Upper lobe of right lung (tissue), 1 donor: ENCODE results near the gene C16orf78. TPM values are rescaled to one million over a fixed set of nuclear protein-coding genes. Genes with fewer than 3 reads are reported as not detected.

ENCODE experiments used
- ATAC-seq: fragments of 200-7000 bp; cut with Tn5 transposase; one replicate; pipeline ENCODE4 v1.9.1; 2020; ENCODE audit warnings: mild to moderate bottlenecking, moderate library complexity
- DNase-seq: peaks from one replicate; pipeline ENCODE4 v3.0.0-alpha.2; 2020
- H3K27ac ChIP-seq: fragments of 200-600 bp; one replicate; pipeline ENCODE4 v1.8.0; 2022
- H3K27me3 ChIP-seq: fragments of 200-600 bp; one replicate; pipeline ENCODE4 v1.8.0; 2022; ENCODE audit warnings: mild to moderate bottlenecking
- H3K36me3 ChIP-seq: fragments of 200-600 bp; one replicate; pipeline ENCODE4 v1.8.0; 2022
- H3K4me1 ChIP-seq: fragments of 200-600 bp; one replicate; pipeline ENCODE4 v1.8.0; 2022
- H3K4me3 ChIP-seq: fragments of 200-600 bp; one replicate; pipeline ENCODE4 v1.8.0; 2022; ENCODE audit warnings: mild to moderate bottlenecking
- H3K9me3 ChIP-seq: fragments of 200-600 bp; one replicate; pipeline ENCODE4 v1.8.0; 2022
- intact Hi-C: fragments of 100-400 bp; cut with DNase I; formaldehyde crosslinking; loops from one replicate; pipeline ENCODE4 v1.11.0; 2022
- total RNA-seq: library from RNA; stranded (reverse); fragmentation: NEBNext Ultra II Directional; extraction: Animal tissue kit (Norgen Biotek cat#: 25700); gene quantifications from one replicate; pipeline ENCODE4 v1.2.1, GENCODE V29; 2021
- TF ChIP-seq, protein P1 (sequence below): fragments of 200-600 bp; IDR thresholded peaks from one replicate; pipeline ENCODE4 v1.8.0; 2022; ENCODE audit warnings: antibody characterized with exemption
- donor health status: DM: no; HTN: yes; CAD: no; lungs with severe emphysema.

The C16orf78 gene
- total RNA-seq, 1 donor from 2014 or later, result not detected

DNA sequence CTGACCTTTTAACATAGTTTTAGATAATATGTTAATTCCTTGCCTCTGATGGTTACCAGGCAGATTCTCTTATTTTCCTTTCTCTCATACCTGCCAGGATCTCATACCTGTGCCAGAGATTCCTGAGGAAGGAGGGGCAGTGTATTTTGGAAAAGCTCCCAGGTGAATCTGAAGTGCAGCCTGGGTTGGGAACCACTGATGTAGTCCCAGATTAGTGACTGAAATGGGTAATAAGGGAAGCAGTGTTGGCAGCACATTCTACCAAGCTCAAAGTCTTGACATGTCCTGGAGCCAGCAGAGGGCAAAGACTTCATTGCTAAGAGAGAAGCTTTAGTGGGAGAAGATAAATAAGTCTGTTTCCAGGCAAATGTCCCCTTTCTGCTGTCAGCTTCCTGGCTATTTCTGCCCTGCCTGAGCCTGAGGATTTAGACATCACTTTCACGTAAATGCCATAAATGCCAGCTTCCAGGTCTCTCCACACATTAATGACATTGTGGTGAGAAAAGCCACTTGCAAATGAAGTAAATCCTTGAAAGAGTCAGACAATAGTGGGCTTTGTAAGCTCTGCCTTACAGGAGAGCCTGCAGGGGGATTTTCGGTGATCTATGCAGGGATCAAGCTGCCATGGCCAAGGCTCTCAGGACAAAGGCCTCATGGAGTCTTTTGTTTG lies 40.9 kb upstream of the C16orf78 start:
- intact Hi-C loops, result no loop called here
- TF ChIP-seq, protein P1, sequence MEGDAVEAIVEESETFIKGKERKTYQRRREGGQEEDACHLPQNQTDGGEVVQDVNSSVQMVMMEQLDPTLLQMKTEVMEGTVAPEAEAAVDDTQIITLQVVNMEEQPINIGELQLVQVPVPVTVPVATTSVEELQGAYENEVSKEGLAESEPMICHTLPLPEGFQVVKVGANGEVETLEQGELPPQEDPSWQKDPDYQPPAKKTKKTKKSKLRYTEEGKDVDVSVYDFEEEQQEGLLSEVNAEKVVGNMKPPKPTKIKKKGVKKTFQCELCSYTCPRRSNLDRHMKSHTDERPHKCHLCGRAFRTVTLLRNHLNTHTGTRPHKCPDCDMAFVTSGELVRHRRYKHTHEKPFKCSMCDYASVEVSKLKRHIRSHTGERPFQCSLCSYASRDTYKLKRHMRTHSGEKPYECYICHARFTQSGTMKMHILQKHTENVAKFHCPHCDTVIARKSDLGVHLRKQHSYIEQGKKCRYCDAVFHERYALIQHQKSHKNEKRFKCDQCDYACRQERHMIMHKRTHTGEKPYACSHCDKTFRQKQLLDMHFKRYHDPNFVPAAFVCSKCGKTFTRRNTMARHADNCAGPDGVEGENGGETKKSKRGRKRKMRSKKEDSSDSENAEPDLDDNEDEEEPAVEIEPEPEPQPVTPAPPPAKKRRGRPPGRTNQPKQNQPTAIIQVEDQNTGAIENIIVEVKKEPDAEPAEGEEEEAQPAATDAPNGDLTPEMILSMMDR, result no peak
- Histone ChIP-seq H3K4me1 (no peaks in the 10 kb centered on the region), H3K4me3 (no peak overlapping the region), H3K36me3 (no peaks in the 10 kb centered on the region), H3K27me3 (peaks cover 7% of the 10 kb centered on the region), H3K9me3 (no peaks in the 10 kb centered on the region), H3K27ac (no peak overlapping the region)
- ATAC-seq (peak; percentile 72), DNase-seq (no peak)

- intact Hi-C loops, result no loop called here
- no peak for ATAC-seq
- no peaks in the 10 kb centered on the region for H3K36me3 ChIP-seq
- H3K27ac ChIP-seq, result no peak overlapping the region
- no peak for DNase-seq
- TF ChIP-seq, protein P1, result no peak
- no peaks in the 10 kb centered on the region for H3K9me3 ChIP-seq
- peaks cover 11% of the 10 kb centered on the region for H3K27me3 ChIP-seq
- no peak overlapping the region for H3K4me3 ChIP-seq
- H3K4me1 ChIP-seq, result no peaks in the 10 kb centered on the region
These were observed 40.4 kb upstream of the C16orf78 start for GRCh38 chr16:49333259-49333597.

- Histone ChIP-seq H3K36me3 (no peaks in the 10 kb centered on the region), H3K9me3 (no peaks in the 10 kb centered on the region), H3K4me3 (no peak overlapping the region), H3K27me3 (peaks cover 18% of the 10 kb centered on the region), H3K4me1 (no peaks in the 10 kb centered on the region), H3K27ac (no peak overlapping the region)
- intact Hi-C loops, result no loop called here
- ATAC-seq (no peak), DNase-seq (no peak)
- TF ChIP-seq, protein P1, result no peak
These were observed 37.8 kb upstream of the C16orf78 start for GRCh38 chr16:49335828-49336227.

- TF ChIP-seq, protein P1, result no peak
- Histone ChIP-seq H3K4me3 (no peak overlapping the region), H3K27me3 (peaks cover 18% of the 10 kb centered on the region), H3K27ac (no peak overlapping the region), H3K36me3 (no peaks in the 10 kb centered on the region), H3K9me3 (no peaks in the 10 kb centered on the region), H3K4me1 (no peaks in the 10 kb centered on the region)
- intact Hi-C loops, result no loop called here
- no peak for ATAC-seq
- no peak for DNase-seq
These were observed 37.0 kb upstream of the C16orf78 start for GRCh38 chr16:49336581-49336980.

GRCh38 chr16:49337814-49338350 lies 35.7 kb upstream of the C16orf78 start:
- TF ChIP-seq, protein P1, result no peak
- H3K36me3 ChIP-seq, result no peaks in the 10 kb centered on the region
- no peaks in the 10 kb centered on the region for H3K4me1 ChIP-seq
- intact Hi-C loops, result no loop called here
- DNase-seq, result no peak
- H3K27me3 ChIP-seq, result peaks cover 18% of the 10 kb centered on the region
- ATAC-seq, result no peak
- no peak overlapping the region for H3K27ac ChIP-seq
- no peak overlapping the region for H3K4me3 ChIP-seq
- H3K9me3 ChIP-seq, result no peaks in the 10 kb centered on the region
